Fibroblast of gingiva (primary cell): ENCODE results near the gene HSPA8.

Experiments
- DNase-seq: peaks from one replicate; pipeline ENCODE4 v3.0.0-alpha.2; 2011; ENCODE audit warnings: low read depth

HSPA8 gene

DNA sequence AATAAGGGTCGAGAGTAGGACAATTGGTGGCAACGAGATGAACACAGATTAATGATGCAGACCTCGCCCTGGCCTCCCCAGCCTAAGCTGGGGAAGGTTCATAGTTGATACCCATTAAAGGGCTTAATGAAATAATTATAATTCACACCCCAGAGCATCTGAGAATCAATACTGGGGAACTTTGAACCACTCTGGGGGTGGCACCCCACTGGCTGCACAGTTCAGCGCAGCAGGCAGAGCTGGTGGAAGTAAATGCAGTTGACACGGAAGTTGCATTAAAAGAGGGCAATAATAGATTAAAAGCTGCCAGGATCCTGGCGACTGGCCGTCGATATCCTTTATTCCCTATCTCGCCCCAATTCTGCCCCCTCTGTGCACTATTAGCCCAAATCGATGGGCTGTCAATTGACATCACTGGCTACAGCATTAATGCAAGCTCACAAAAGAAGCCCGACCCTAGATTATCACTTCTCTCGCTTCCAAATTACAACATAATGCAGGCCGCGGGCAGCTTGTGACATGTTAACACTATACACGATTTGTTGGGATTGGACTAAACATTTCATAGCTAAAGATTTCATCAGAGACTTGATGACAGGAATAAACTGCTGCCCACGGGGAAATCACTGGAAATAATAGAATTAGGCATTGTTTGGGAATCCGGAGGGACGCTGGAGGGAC, 14.5 kb downstream of the HSPA8 start:
- DNase-seq = no peak

DNA sequence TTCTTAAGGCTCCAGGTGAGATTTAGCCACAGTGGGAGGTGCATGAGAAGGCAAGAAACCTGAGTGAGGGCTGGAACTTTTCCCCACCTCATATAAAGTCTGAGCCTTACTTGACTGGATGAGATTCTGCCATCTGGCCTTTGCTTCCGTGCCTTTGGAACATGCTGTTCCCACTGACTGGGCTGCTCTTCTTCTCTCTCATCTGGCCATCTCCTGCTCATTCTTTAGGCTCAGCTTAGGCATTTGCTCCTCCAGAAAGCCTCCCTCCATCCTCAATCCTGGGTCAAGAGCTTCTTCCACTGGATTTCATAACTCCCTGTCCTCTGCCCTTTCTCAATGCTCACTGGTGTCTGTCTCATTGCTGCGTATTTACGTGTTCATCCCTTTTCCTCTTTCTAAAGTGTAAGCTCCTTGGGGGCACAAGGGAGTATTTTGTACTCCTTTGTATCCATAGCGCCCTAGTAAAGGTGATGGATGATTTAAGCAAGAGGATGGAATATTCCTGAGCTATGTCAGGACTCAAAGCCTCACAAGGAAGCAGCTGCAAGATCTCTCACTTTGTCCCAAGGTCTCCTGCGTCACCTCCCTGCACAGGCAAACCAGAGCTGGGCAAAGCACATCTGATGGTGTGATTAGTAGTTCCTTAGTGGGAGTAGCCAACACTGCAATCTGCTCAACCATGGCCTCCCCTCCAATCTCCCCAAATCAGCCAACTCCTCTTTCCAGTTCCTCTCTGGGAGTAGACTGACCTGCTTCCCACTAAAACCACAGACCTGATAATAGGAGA, 15.3 kb downstream of the HSPA8 start:
- peak; percentile 19 for DNase-seq

DNA sequence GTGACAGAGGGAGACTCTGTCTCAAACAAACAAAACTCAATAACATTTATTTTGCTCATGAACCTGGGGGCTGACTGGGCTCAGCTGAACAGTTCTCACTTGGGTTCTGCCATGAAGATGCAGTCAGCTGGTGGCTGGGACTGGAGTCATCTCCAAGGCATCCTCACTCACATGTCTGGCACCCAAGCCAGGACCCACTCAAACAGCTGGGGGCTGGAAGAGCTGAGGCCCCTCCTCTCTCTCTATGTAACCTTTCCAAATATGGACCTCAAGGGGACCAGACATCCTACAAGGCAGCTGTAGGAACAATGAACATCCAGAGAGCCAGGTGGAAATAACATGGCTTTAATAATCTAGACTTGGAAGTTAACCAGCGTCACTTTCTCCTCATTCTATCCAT, 16.8 kb downstream of the HSPA8 start:
- DNase-seq = no peak

DNA sequence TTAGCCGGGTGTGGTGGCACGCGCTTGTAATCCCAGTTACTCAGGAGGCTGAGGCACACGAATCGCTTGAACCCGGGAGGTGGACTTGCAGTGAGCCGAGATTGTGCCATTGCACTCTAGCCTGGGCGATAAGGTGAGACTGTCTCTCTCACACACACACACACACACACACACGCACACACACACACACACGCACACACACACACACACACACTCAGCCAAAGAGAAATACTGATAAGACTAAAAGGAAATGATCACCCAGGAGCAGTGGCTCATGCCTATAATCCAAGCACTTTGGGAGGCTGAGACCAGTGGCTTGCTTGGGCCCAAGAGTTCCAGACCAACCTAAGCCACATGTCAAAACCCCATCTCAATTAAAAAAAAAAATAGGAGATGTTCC, 20.8 kb downstream of the HSPA8 start:
- DNase-seq = no peak

DNA sequence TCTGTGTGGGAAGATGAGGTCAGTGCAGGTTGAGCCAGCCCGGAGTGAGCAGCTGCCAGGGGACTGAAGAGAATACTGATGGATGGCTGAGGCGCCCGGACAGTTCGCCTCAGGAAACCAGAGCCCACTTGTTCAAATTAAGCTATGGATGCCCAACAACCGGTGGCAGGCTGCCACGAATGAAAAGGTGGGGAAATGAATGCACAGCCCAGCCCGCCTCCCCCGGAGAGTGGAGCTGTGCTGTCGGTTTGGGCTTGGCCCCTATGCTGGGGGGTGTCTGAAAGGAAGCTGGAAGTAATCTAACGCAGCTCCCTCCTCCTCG, 21.9 kb downstream of the HSPA8 start:
- no peak for DNase-seq

DNA sequence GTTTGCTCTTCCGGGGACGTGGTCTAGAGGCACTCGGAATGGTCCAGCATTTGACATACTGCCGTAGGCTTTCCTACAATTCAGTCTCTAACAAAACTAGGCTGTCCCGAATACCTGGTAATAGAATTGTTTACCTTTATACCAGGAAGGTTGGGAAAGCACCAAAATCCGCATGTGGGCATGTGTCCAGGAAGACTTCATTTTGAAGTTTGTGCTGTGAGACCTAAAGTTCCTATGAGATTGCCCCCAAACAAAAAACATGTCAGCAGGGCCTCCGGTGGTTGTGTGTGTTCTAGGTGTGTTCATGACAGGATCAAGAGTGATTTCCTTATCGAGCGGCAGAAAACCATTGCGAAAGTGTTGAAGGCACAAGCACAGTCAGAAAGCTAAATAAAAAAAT, 26.1 kb downstream of the HSPA8 start:
- no peak for DNase-seq

DNA sequence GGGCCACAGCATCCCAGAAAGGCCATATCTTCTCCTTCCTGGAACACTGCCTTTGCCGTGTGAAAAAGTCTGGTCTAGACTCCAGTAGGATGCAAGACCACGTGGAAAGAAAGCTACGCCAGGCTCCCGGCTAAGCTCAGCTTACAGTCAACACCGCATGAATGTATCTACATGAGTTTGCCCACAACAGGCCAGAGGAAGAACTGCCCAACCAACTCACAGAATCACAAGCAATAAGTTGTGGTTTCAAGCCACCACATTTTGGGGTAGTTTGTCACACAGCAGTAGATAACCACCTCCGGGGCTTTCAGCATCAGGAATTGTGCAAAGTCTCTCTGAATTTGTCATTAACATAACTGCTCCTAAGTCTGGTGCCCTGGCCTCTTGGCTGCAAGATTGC, 27.3 kb downstream of the HSPA8 start:
- DNase-seq = no peak

DNA sequence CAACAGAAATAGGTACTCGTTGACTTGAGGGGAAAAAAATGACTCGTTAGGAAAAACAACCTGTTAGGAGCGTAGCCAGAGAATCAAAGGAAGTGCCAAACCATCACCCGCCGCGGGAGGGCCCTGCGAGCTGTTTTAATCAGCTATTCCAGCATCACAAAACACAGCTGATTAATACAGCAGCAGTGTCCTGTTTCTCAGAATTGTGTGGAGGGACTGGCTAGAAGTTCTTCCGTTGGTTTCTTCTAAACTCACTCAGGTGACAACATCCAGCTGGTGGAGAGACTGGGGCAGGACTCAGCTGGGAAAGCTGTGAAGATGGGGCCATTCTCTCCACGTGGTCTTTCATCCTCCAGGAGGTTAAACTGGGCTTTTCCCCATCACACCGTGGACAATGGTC, 28.0 kb downstream of the HSPA8 start:
- DNase-seq = no peak

DNA sequence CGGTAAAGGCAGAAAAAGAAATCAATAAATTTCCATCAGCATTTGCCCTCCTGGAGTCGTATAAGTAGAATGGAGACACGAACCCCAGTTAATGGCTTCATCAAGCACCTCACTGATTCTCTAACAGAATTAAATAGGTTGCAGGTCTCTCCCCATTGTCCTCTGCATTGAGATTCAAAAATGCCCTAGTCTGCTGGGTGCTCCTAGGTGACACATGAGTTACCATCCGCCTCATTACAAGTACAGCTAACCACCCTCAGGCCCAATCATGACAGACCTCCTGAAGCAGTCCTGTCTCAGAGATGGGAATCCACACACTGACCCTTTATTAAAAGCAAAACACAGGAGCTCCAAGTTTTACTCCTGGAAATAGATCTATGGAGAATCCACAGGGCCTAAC, 31.4 kb downstream of the HSPA8 start:
- DNase-seq = no peak

DNA sequence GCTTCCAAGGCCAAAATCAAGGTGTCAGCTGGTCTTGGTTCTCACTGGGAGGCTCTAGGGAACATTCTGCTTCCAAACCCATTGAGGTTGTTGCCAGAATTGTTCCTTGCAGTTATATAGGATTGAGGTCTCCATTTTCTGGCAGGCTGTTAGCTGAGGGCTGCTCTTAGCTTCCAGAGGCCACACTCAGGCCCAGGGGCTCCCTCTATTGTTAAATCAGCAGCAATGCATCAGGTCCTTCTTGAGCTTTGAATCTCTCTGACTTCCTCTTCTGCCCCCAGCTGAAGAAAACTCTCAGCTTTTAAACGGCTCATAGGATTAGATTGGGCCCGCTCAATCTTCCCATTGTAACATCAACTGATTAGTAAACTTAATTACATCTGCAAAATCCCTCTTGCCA, 41.0 kb downstream of the HSPA8 start:
- DNase-seq = peak; percentile 41

DNA sequence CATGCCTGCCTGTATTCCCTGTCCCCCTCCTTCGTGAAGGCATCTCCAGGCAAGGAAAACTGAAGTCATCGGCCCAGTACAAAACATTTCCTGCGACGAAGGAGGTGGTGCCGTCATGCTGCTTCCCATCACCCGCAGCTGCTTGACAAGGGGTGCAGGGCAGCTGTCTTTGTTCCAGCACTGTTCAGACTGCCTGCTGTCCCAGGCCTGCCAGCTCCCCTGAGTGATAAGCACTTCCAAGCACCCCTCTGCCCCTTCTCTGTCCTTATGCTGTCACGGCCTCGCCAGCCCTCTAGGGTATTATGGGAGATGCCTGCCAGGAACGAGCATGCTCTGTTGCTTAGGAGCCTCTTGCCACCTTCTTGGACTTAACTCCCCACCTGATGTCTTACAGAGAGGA, 43.2 kb downstream of the HSPA8 start:
- DNase-seq = no peak

DNA sequence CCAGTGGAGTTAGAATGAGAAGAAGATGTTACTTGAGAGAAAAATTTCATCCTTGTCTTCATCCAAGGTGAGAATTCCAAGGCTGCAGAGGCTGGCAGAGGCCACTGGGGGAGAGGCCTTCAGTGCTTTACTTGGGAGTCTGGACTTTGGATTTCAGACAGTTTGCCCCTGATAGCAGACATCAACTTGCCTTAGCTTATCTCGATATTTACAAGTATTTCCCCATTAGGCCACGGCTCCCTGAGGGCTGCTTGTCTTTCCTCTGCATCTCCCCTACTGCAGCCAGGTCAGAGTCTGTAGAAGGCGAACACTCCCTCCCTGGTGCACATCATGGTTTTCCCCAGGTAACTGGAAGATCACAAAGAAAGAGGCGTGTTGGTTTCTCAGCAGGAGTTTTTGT, 50.4 kb downstream of the HSPA8 start:
- no peak for DNase-seq
